ENCODE data around the gene STXBP4. TPM values are rescaled to one million over a fixed set of nuclear protein-coding genes. Genes with fewer than 3 reads are reported as not detected.

Gene STXBP4
- total RNA-seq, 1 experiment from 2014 or later = 12.0 TPM

- no peak for TF ChIP-seq ZNF138 (CRISPR knock-in tag; conservative IDR thresholded peaks at IDR 0.05)
- TF ChIP-seq, protein P1, sequence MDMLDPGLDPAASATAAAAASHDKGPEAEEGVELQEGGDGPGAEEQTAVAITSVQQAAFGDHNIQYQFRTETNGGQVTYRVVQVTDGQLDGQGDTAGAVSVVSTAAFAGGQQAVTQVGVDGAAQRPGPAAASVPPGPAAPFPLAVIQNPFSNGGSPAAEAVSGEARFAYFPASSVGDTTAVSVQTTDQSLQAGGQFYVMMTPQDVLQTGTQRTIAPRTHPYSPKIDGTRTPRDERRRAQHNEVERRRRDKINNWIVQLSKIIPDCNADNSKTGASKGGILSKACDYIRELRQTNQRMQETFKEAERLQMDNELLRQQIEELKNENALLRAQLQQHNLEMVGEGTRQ (CRISPR knock-in tag; IDR thresholded peaks at IDR 0.05) = no peak
- TF ChIP-seq ZNF396 (CRISPR knock-in tag; IDR thresholded peaks at IDR 0.05; ENCODE audit: borderline replicate concordance) = no peak
- TF ChIP-seq, protein P2, sequence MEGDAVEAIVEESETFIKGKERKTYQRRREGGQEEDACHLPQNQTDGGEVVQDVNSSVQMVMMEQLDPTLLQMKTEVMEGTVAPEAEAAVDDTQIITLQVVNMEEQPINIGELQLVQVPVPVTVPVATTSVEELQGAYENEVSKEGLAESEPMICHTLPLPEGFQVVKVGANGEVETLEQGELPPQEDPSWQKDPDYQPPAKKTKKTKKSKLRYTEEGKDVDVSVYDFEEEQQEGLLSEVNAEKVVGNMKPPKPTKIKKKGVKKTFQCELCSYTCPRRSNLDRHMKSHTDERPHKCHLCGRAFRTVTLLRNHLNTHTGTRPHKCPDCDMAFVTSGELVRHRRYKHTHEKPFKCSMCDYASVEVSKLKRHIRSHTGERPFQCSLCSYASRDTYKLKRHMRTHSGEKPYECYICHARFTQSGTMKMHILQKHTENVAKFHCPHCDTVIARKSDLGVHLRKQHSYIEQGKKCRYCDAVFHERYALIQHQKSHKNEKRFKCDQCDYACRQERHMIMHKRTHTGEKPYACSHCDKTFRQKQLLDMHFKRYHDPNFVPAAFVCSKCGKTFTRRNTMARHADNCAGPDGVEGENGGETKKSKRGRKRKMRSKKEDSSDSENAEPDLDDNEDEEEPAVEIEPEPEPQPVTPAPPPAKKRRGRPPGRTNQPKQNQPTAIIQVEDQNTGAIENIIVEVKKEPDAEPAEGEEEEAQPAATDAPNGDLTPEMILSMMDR (IDR thresholded peaks at IDR 0.05) = no peak
- TF ChIP-seq MAX (CRISPR knock-in tag; IDR thresholded peaks at IDR 0.05) = no peak
These were observed 244.3 kb downstream of the STXBP4 start (continued) for GRCh38 chr17:55212880-55213279.

- H3K36me3 Mint-ChIP-seq = peaks cover 4% of the 10 kb centered on the region; the same call in 1 of the 2 replicates
- DNase-seq (ENCODE audit: low spot score) (no peak), ATAC-seq (no peak)
- ChIA-PET POLR2A (no interaction called here), CTCF (no interaction called here)
- peaks cover 9% of the 10 kb centered on the region; the same call in 1 of the 2 replicates for H3K9me3 Mint-ChIP-seq
- H3K4me1 Mint-ChIP-seq = no peaks in the 10 kb centered on the region; the same call in 1 of the 2 replicates
- TF ChIP-seq ZNF416 (CRISPR knock-in tag; IDR thresholded peaks at IDR 0.05) (no peak), FOXJ3 (CRISPR knock-in tag; IDR thresholded peaks at IDR 0.05; ENCODE audit: borderline replicate concordance) (no peak), GABPB1 (CRISPR knock-in tag; IDR thresholded peaks at IDR 0.05) (no peak), KAT7 (CRISPR knock-in tag; IDR thresholded peaks at IDR 0.05; ENCODE audit: borderline replicate concordance) (no peak), TEAD1 (CRISPR knock-in tag; IDR thresholded peaks at IDR 0.05) (no peak), ZNF671 (CRISPR knock-in tag; IDR thresholded peaks at IDR 0.05) (no peak)
- TF ChIP-seq, protein P3, sequence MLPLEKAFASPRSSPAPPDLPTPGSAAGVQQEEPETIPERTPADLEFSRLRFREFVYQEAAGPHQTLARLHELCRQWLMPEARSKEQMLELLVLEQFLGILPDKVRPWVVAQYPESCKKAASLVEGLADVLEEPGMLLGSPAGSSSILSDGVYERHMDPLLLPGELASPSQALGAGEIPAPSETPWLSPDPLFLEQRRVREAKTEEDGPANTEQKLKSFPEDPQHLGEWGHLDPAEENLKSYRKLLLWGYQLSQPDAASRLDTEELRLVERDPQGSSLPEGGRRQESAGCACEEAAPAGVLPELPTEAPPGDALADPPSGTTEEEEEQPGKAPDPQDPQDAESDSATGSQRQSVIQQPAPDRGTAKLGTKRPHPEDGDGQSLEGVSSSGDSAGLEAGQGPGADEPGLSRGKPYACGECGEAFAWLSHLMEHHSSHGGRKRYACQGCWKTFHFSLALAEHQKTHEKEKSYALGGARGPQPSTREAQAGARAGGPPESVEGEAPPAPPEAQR (CRISPR knock-in tag; IDR thresholded peaks at IDR 0.05) = no peak
- 0 out of 2 replicates have a peak, but pooled peaks cover 3% of the 10 kb centered on the region for H3K27me3 Mint-ChIP-seq (ENCODE audit: low read depth)
- H3K4me3 Mint-ChIP-seq = no peak overlapping the region
- no peak overlapping the region for H3K27ac Mint-ChIP-seq
These were observed 247.1 kb downstream of the STXBP4 start for GRCh38 chr17:55215711-55216110.

GRCh38 chr17:55216888-55217287, 248.3 kb downstream of the STXBP4 start:
- ChIA-PET POLR2A (no interaction called here), CTCF (no interaction called here)
- Mint-ChIP-seq H3K9me3 (peaks cover 9% of the 10 kb centered on the region; the same call in 1 of the 2 replicates), H3K27ac (no peak overlapping the region), H3K36me3 (peaks cover 4% of the 10 kb centered on the region; the same call in 1 of the 2 replicates), H3K4me1 (no peaks in the 10 kb centered on the region), H3K27me3 (ENCODE audit: low read depth) (0 out of 2 replicates have a peak, but pooled peaks cover 3% of the 10 kb centered on the region), H3K4me3 (no peak overlapping the region)
- DNase-seq (ENCODE audit: low spot score) (no peak), ATAC-seq (no peak)
- no peak for TF ChIP-seq TP53 (CRISPR knock-in tag; IDR thresholded peaks at IDR 0.05)
- no peak for TF ChIP-seq OVOL2 (CRISPR knock-in tag; IDR thresholded peaks at IDR 0.05; ENCODE audit: borderline replicate concordance)
- no peak for TF ChIP-seq STAT6 (CRISPR knock-in tag; conservative IDR thresholded peaks at IDR 0.05; ENCODE audit: low read depth)
- TF ChIP-seq, protein P4, sequence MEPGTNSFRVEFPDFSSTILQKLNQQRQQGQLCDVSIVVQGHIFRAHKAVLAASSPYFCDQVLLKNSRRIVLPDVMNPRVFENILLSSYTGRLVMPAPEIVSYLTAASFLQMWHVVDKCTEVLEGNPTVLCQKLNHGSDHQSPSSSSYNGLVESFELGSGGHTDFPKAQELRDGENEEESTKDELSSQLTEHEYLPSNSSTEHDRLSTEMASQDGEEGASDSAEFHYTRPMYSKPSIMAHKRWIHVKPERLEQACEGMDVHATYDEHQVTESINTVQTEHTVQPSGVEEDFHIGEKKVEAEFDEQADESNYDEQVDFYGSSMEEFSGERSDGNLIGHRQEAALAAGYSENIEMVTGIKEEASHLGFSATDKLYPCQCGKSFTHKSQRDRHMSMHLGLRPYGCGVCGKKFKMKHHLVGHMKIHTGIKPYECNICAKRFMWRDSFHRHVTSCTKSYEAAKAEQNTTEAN (CRISPR knock-in tag; IDR thresholded peaks at IDR 0.05) = no peak
- TF ChIP-seq ZNF121 (CRISPR knock-in tag; IDR thresholded peaks at IDR 0.05) = no peak
- no peak for TF ChIP-seq ATF2 (CRISPR knock-in tag; IDR thresholded peaks at IDR 0.05; ENCODE audit: borderline replicate concordance, low read depth)
- TF ChIP-seq KAT7 (CRISPR knock-in tag; IDR thresholded peaks at IDR 0.05; ENCODE audit: borderline replicate concordance) = no peak
- TF ChIP-seq ZNF281 (CRISPR knock-in tag; IDR thresholded peaks at IDR 0.05) = no peak
- no peak for TF ChIP-seq JAZF1 (CRISPR knock-in tag; IDR thresholded peaks at IDR 0.05)
- no peak for TF ChIP-seq ZNF263 (CRISPR knock-in tag; IDR thresholded peaks at IDR 0.05; ENCODE audit: low read depth)
- no peak for TF ChIP-seq NFATC4 (CRISPR knock-in tag; IDR thresholded peaks at IDR 0.05)

Measured in WTC11 (cell line).